MV-4-11 (cell line): Measurements from ENCODE around the gene PPP4C.
"Not testable (repeated sequence)": the region's sequence is repeated elsewhere in the genome, so short reads cannot be mapped to it uniquely, and the experiment has no call there.

Source experiments
- DNase-seq: peaks from one replicate; lab custom pipeline; 2025; lab: John Stamatoyannopoulos, UW

PPP4C gene

DNA sequence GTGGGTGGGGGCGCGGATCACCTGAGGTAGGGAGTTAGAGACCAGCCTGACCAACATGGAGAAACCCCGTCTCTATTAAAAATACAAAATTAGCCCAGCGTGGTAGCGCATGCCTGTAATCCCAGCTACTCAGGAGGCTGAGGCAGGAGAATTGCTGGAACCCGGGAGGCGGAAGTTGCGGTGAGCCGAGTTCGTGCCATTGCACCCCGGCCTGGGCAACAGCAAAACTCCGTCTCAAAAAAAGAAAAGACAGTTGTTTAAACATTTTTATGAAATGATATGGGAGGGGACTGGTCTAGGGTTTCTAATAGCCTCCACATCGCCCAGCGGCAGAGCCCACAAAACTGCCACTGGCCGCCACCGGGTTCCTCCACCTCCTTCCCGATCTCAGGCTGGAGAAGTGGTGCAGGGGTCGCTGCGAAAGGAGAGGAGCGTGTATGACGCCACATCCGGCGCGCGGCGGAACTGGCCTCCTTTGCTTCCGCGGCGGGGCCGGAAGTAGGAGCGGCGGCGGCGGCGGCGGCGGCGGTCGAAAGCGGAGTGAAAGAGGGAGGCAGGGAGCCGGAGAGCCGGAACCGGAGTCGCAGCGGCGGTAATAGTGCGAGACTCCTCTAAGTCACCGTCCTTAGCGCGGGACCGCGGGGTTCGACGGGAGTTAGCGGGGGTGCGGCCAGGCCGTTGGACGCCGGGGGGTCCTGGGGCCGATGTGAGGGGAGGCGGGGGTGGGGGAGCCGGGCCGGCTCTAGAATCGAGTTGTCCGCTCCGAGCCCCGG lies at the start of gene PPP4C:
TSS of gene PPP4C (plus strand) at position 492 of the 773 bp plus-strand sequence. CDS start 384 bp downstream, outside the sequence.
- peak; percentile 83 for DNase-seq

GRCh38 chr16:30026449-30026848 lies 49.3 kb upstream of the PPP4C start:
- no peak for DNase-seq

DNA sequence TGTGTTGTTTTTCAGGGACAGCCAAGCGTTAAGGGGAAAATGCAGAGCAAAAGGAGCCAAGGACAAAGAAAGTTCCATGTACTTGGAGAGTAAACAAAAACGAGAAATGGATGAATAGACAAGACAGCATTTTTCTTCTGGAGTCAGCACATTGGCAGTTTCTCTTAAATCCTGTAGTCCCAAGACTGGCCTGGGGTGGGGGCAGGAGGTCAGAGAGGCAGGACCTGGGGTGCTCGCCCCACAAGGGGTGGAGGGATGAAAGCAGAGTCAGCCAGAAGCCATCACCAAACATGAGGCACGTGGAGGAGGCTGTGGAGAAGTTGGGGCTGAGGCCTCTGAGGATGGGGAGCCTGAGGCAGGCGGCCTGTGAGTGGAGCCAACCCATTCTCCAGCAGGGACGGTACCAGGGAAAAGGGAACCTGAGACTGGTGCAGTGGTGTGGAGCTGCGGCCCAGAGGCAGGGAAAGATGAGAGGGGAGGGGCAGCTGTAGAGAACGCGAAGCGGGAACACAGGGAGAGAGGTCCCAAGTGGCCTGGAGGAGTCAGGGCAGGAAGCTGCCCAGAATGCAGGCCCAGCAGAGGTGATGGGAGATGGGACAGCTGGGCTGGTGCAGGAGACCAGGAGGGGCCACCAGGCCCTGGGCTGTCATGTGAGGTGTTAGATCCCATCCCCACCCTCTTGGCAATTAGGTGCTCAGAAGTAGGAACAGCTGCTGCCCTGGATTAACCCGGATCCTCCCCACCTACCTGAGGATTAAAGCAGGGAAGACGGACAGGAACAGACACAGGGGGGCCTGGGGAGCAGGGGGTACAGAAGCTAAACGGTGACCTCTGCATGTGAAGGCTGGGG lies 48.0 kb upstream of the PPP4C start:
- no peak for DNase-seq

DNA sequence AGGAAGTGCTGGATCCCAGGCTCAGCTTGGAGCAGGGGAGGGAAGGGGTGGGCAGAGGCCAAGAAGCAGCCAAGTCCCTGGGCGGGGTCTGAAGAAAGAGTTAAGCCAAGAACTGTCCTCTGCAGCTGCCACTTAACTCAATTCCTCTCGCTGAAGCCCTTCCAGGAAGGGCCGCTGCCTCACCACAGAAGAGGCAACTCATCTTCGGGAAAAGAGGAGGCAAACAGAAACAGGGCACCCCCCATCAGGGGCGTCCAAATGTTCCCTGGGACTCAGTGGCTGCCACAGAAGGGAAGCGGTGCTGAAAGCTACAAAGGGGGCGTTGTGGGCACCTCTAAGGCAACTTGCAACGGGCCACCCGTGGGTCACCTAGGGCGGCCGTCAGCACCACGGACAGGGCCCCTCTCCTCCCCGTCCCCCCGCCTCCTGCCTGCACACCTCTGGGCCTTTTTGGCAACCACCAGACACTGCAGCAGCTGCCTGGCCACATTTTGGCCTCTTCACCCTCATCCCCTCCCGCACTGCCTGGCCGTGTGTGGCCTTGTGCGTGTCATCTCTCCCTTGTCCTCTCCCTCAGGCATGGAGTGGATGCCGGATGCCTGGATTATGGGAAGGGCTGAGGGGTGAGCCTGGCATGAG lies 47.2 kb upstream of the PPP4C start:
- peak; percentile 21 for DNase-seq

GRCh38 chr16:30030011-30030685 lies 45.6 kb upstream of the PPP4C start:
- DNase-seq, result no peak

GRCh38 chr16:30030841-30031413 lies 44.9 kb upstream of the PPP4C start, which contains the start of gene TLCD3B:
TSS of gene TLCD3B (minus strand) at chr16:30031271. CDS start at chr16:30030527, 744 bp downstream.
- DNase-seq, result no peak

DNA sequence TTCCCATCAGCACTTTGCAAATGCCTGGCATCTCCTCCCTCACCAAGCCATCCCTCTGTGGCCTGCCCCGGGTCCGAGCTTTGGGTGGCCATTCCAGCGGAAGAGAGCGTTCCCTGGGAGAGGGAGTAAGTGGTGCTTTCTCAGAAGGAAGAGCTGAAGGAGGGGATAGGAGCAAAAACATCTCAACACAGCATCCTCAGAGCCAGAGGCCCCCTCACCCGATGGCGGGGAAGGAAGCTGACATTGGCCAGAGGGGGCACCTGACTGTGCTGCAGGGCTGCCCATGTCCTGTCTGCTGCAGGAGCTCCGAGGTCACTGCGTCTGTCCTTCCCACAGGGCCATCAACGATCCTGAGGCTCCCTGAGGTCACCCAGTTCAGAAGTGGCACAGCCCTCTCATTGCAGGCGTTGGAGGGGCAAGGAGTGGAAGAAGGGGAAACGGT lies 44.3 kb upstream of the PPP4C start:
- DNase-seq, result no peak

DNA sequence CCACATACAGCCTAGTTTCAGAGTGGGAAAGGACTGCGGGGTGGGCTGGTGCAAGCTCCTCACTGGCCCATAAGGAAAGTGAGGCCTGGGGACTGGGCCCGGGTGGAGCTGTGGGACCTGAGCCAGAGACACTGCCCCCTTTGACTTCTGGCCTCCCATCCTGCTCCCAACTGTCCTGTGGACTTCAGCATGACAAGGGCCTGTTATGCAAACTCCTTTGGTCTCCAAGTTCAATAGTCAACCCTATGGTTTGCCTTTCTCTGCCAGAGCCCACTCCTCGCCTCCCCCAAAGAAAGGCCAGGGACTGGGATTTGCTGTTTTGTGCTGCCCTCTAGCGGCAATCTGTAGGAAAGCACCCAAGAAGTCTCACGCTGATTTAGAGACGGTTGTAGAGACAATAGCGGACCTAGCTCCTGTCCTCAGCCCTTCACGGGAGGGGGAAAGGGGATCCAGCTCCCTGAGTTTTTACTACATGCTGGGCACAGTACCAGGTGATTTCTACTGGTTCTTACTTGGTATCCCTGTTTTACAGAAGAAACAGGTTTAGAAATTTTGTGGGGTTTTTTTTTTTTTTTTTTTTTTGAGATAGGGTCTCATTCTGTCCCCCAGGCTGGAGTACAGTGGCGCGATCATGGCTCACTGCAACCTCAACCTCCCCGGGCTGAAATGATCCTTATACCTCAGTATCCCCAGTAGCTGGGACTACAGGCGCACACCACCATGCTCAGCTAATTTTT lies 43.5 kb upstream of the PPP4C start:
- peak; percentile 52 for DNase-seq

- DNase-seq, result no peak
Measured at GRCh38 chr16:30033270-30033669, 42.5 kb upstream of the PPP4C start.

- DNase-seq, result peak; percentile 10
Measured at GRCh38 chr16:30040221-30040620, 35.6 kb upstream of the PPP4C start.

- DNase-seq, result not testable (repeated sequence)
Measured at GRCh38 chr16:30040690-30041089, 35.1 kb upstream of the PPP4C start.

GRCh38 chr16:30041841-30042240 lies 34.0 kb upstream of the PPP4C start:
- DNase-seq, result no peak

DNA sequence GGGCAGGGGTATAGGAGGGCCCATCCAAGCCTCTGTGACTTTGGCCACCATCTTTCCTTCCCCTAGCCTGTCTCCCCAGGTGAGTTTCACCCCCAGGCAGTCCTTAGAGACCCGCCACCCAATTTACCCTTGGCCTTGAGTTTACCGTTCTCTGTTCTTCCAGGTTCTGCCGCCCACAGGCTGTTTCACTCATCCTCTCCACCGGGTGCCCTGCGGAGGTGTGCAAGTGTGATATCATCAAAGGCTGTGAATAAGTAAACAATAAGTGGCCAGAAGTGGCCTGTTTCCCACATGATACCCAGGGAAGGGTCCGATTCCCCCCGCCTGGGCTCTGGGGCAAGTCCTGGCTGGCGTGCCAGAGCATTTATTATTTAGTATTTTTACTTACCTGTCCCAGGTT lies 29.6 kb upstream of the PPP4C start:
- no peak for DNase-seq

- DNase-seq, result no peak
Measured at GRCh38 chr16:30046588-30046987, 29.2 kb upstream of the PPP4C start.

DNA sequence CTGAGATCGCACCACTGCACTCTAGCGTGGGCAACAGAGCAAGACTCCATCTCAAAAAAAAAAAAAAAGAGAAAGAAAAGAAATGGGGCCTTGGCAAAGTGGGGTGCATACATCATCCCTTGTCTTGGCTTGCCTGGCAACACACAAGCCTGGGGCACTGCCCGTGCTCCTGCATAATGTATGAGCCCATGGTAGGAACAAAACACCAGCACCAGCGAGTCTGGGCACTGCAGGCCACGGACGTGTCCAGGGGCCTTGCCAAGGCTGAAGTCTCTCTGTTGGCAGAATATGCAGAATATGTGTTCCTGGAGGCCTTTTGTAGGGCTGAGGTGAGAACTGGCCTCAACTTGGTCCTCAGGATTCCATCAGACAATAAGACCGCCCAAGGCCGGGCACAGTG lies 25.9 kb upstream of the PPP4C start:
- no peak for DNase-seq

- DNase-seq, result peak; percentile 36
Measured at GRCh38 chr16:30051518-30051917, 24.3 kb upstream of the PPP4C start.

GRCh38 chr16:30052671-30053372 lies 23.0 kb upstream of the PPP4C start:
- DNase-seq, result peak; percentile 88

- peak; percentile 21 for DNase-seq
Measured at GRCh38 chr16:30053376-30054015, 22.3 kb upstream of the PPP4C start.

DNA sequence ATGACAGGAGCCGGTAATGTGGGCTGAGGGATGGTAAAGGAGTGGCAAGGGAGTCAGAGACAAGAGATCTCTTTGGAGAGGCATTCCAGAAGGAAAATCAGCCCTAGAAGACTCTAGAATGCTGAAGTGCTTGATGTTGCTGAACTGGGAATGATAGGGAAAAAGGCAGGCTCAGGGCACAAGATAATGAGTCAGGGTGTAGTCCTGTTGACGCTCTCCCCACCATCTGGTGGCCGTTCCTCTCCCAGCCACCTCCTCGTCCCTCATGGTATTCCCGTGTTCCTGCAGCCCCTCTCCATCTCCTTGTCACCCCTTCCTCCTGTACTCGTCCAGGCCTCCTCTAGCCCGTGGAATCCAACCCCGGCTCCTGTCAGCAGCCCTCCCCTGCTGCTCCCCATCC lies 21.3 kb upstream of the PPP4C start:
- no peak for DNase-seq
